T-helper 9 cell (primary cell): ENCODE measurements around the gene KHNYN.
"Not testable (repeated sequence)": the region's sequence is repeated elsewhere in the genome, so short reads cannot be mapped to it uniquely, and the experiment has no call there.

ENCODE experiments used
- DNase-seq: peaks from one replicate; pipeline ENCODE4 v3.0.0-alpha.2; 2020

Gene KHNYN

GRCh38 chr14:24481622-24482324 lies 52.0 kb downstream of the KHNYN start:
- DNase-seq, result peak; percentile 13

GRCh38 chr14:24482699-24483303 lies 53.0 kb downstream of the KHNYN start:
- DNase-seq, result not testable (repeated sequence)

- no peak for DNase-seq
These were observed 54.0 kb downstream of the KHNYN start for GRCh38 chr14:24483604-24484252.
